Ascending aorta (tissue), 2 donors: ENCODE results near the gene KIAA0040. TPM values are rescaled to one million over a fixed set of nuclear protein-coding genes. Genes with fewer than 3 reads are reported as not detected.

Experiments
- DNase-seq, 2 donors: peaks; one replicate each; pipeline ENCODE4 v3.0.0-alpha.2; 2019; ENCODE audit warnings: low spot score in 2 of 2
- H3K27ac ChIP-seq, 2 donors: fragments of 200-600 bp; sonication (generic); one replicate each; pipeline ENCODE4 v1.5.1; 2016 to 2017; ENCODE audit warnings: mild to moderate bottlenecking in 1 of 2
- H3K27me3 ChIP-seq: fragments of 200-600 bp; sonication (generic); one replicate; pipeline ENCODE4 v1.5.1; 2017
- H3K36me3 ChIP-seq, 2 donors: fragments of 200-600 bp; sonication (generic); one replicate each; pipeline ENCODE4 v1.5.1; 2016
- H3K4me1 ChIP-seq, 2 donors: fragments of 200-600 bp; sonication (generic); one replicate each; pipeline ENCODE4 v1.5.1; 2016 to 2017; ENCODE audit warnings: mild to moderate bottlenecking in 1 of 2
- H3K4me3 ChIP-seq, 2 donors: fragments of 200-600 bp; sonication (generic); one replicate each; pipeline ENCODE4 v1.5.1; 2016 to 2017; ENCODE audit warnings: mild to moderate bottlenecking in 1 of 2
- H3K9me3 ChIP-seq, 2 donors: fragments of 200-600 bp; sonication (generic); one replicate each; pipeline ENCODE4 v1.5.1; 2016
- intact Hi-C: fragments of 100-400 bp; cut with DNase I; formaldehyde crosslinking; loops from one replicate; pipeline ENCODE4 v1.15.1; 2023
- total RNA-seq: library from RNA; depleted of rRNA; stranded (reverse); fragments of >200 nt; gene quantifications from one replicate; pipeline ENCODE4 v1.1.0, GENCODE V29; 2016
- TF ChIP-seq, protein P1 (sequence below), 3 experiments: fragments of 200-600 bp in 2 of 3; fragments of 450-650 bp in 1 of 3; sonication (generic) in 2 of 3; IDR thresholded peaks; one replicate each; pipeline ENCODE4 v1.5.1; 2016 to 2019; ENCODE audit warnings: antibody characterized with exemption in 3 of 3, mild to moderate bottlenecking in 1 of 3, moderate library complexity in 1 of 3

Gene KIAA0040
- total RNA-seq, 1 donor from 2014 or later: 36.7 TPM

DNA sequence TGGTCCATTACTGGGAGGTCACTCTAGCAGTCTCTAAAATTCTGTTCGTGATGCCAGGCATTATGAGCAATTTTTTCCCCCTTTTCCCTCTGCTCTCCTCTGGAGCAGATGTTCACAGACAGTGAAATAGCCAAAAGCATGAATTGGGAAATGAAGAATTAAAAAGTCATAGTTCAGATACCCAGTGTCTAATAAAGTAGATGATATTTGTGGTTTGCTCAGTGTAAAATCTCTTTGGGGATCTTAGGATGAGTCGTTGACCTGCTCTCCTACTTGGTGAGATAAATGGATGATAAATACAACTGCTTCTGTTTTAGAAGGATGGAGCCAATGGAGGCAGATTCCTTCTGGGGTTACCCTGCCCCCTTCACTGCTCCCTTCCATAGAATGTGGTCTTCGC, 56.3 kb downstream of the KIAA0040 start:
- H3K9me3 ChIP-seq: no peaks in the 10 kb centered on the region
- no peak for DNase-seq
- no peak overlapping the region for H3K27ac ChIP-seq
- intact Hi-C loops: no loop called here
- TF ChIP-seq, protein P1, sequence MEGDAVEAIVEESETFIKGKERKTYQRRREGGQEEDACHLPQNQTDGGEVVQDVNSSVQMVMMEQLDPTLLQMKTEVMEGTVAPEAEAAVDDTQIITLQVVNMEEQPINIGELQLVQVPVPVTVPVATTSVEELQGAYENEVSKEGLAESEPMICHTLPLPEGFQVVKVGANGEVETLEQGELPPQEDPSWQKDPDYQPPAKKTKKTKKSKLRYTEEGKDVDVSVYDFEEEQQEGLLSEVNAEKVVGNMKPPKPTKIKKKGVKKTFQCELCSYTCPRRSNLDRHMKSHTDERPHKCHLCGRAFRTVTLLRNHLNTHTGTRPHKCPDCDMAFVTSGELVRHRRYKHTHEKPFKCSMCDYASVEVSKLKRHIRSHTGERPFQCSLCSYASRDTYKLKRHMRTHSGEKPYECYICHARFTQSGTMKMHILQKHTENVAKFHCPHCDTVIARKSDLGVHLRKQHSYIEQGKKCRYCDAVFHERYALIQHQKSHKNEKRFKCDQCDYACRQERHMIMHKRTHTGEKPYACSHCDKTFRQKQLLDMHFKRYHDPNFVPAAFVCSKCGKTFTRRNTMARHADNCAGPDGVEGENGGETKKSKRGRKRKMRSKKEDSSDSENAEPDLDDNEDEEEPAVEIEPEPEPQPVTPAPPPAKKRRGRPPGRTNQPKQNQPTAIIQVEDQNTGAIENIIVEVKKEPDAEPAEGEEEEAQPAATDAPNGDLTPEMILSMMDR (IDR thresholded peaks at IDR 0.05): no peak
- H3K4me3 ChIP-seq: no peak overlapping the region
- no peaks in the 10 kb centered on the region for H3K27me3 ChIP-seq
- peaks cover 0 to 7% of the 10 kb centered on the region in 2 donors for H3K4me1 ChIP-seq
- H3K36me3 ChIP-seq: no peaks in the 10 kb centered on the region

DNA sequence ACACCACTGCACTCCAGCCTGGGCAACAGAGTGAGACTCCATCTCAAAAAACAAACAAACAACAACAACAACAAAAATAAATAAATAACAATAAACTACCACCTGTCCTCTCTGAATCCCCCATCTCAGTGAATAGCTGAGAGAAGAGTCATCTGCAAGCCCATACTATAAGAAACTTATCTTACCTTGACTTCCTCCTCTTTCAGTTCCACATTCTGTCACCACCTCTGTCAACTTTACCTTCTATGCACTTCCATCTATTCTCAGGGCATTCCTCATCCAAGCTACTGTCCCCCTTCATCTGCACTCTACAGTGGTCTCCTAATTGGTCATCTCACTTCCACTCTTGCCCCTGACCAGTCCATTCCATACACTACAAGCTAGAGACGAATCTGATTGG, 58.1 kb downstream of the KIAA0040 start:
- H3K36me3 ChIP-seq: no peaks in the 10 kb centered on the region
- H3K4me1 ChIP-seq: peaks cover 0 to 7% of the 10 kb centered on the region in 2 donors
- no peak overlapping the region for H3K4me3 ChIP-seq
- intact Hi-C loops: no loop called here
- TF ChIP-seq, protein P1 (IDR thresholded peaks at IDR 0.05): no peak
- DNase-seq: no peak
- H3K27me3 ChIP-seq: no peaks in the 10 kb centered on the region
- H3K9me3 ChIP-seq: no peaks in the 10 kb centered on the region
- no peak overlapping the region for H3K27ac ChIP-seq

DNA sequence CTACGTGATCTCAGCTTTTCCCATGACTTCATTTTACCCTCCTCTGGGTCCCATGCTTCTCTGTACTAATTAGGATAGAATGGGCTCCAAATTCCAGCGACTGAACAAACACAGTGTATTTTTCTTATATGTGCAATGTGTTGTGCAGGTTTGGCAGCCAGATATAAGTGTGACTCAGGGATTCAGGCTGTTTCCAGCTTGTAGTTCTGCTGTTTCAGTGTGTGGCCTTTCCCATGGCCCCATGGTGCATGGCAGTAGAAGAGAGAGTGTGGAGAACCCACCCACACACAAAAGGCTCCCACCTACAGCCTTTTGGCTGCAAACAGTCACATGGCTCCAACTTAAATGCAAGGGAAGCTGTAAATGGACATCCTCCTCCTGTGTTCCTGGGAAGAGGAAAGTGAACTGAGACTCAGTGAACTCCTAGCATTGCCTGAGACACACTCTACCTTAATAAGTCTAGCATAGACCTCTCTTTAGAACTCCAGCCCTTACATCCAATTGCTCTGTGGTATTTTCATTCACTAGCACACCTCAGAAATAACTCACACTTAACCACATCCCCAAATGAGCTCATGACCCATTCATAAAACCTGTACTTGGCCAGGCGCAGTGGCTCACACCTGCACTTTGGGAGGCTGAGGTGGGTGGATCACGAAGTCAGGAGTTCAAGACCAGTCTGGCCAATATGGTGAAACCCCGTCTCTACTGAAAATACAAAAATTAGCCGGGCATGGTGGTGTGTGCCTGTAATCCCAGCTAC, 58.7 kb downstream of the KIAA0040 start:
- Histone ChIP-seq H3K27me3 (no peaks in the 10 kb centered on the region), H3K36me3 (no peaks in the 10 kb centered on the region), H3K9me3 (no peaks in the 10 kb centered on the region), H3K27ac (no peak overlapping the region), H3K4me1 (peaks cover 0 to 7% of the 10 kb centered on the region in 2 donors), H3K4me3 (no peak overlapping the region)
- intact Hi-C loops: no loop called here
- no peak for DNase-seq
- TF ChIP-seq, protein P1 (IDR thresholded peaks at IDR 0.05): no peak

DNA sequence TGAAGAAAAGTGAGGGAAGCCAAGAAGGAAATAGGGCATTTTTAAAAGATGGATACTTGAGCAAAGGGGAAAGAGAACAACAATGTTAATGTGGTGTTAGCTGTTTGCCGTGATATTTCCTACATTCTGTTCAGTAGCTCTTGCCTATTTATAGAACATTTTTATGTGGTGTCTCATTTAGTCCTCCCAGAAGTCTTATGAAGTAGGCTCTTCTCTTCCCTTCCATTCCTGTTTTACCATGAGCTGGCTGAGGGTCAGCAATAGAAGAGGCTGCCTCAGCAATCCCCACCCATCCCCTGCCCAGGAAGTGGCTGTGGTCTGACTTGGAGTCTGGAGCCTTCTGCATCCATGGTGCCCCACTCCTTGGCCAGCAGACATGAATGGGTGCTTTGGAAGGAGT, 60.1 kb downstream of the KIAA0040 start:
- Histone ChIP-seq H3K27ac (no peak overlapping the region), H3K9me3 (no peaks in the 10 kb centered on the region), H3K4me1 (peaks cover 0 to 7% of the 10 kb centered on the region in 2 donors), H3K27me3 (no peaks in the 10 kb centered on the region), H3K36me3 (no peaks in the 10 kb centered on the region), H3K4me3 (no peak overlapping the region)
- intact Hi-C loops: no loop called here
- DNase-seq: no peak
- TF ChIP-seq, protein P1 (IDR thresholded peaks at IDR 0.05): no peak

DNA sequence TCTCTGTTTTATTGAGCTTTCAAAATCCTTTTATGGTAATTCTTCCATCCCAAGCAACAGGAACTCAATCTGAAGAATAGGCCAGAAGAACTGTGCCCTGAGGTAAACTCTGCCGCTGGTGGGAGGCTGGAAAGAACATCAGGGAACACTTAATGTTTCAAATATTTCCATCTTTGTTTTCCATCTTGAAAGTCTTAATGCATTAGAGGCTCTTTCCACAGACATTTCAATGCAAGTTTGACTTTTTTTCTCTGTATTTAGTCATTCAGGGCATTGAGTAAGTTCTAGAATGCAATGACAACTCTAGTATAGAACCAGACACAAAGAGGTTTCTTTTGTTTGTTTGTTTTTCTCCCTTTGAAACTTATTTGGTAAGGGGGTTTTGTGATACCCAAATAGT, 61.5 kb downstream of the KIAA0040 start:
- DNase-seq: no peak
- no peaks in the 10 kb centered on the region for H3K9me3 ChIP-seq
- H3K36me3 ChIP-seq: no peaks in the 10 kb centered on the region
- TF ChIP-seq, protein P1 (IDR thresholded peaks at IDR 0.05): no peak
- no peak overlapping the region for H3K27ac ChIP-seq
- H3K4me1 ChIP-seq: peaks cover 0 to 7% of the 10 kb centered on the region in 2 donors
- no peaks in the 10 kb centered on the region for H3K27me3 ChIP-seq
- no peak overlapping the region for H3K4me3 ChIP-seq
- intact Hi-C loops: no loop called here
